Measurements from ENCODE around the gene CAMK2A. TPM values are rescaled to one million over a fixed set of nuclear protein-coding genes. Genes with fewer than 3 reads are reported as not detected.

Gene CAMK2A
- total and polyA plus RNA-seq, 2 experiments from 2014 or later: 0.18 TPM; not detected in 1

GRCh38 chr5:150312518-150312917 is 22.9 kb upstream of the CAMK2A start (continued):
- no peak for TF ChIP-seq ZNF462 (CRISPR knock-in tag; IDR thresholded peaks at IDR 0.05)
- no peak for TF ChIP-seq STAT1 (IDR thresholded peaks at IDR 0.05; ENCODE audit: unreplicated experiment)
- no peak for TF ChIP-seq ETS1 (IDR thresholded peaks at IDR 0.05)
- TF ChIP-seq CREB1 (CRISPR knock-in tag; IDR thresholded peaks at IDR 0.05; ENCODE audit: low read depth): no peak
- TF ChIP-seq REST (IDR thresholded peaks at IDR 0.05; ENCODE audit: unreplicated experiment): no peak
